Heart right ventricle (tissue), 16 donors: ENCODE results near the gene MAST2. TPM values are rescaled to one million over a fixed set of nuclear protein-coding genes. Genes with fewer than 3 reads are reported as not detected.

ENCODE experiments used
- ATAC-seq, 8 donors: fragments of 200-7000 bp; cut with Tn5 transposase; one replicate each; pipeline ENCODE4 v1.9.1; 2020; ENCODE audit warnings: mild to moderate bottlenecking in 8 of 8, moderate library complexity in 8 of 8, moderate number of reproducible peaks in 1 of 8
- DNase-seq, 2 donors: peaks; one replicate each; pipeline ENCODE4 v3.0.0-alpha.2; 2020
- H3K27ac ChIP-seq, 10 donors: fragments of 200-600 bp; sonication (generic) in 2 of 10; one replicate each; pipeline versions ENCODE4 v1.5.0 to v1.8.0; 2020 to 2022; ENCODE audit warnings: mild to moderate bottlenecking in 3 of 10
- H3K27me3 ChIP-seq, 7 donors: fragments of 200-600 bp; one replicate each; pipeline ENCODE4 v1.8.0; 2021 to 2022; ENCODE audit warnings: mild to moderate bottlenecking in 2 of 7
- H3K36me3 ChIP-seq, 9 donors: fragments of 200-600 bp; sonication (generic) in 1 of 9; one replicate each; pipeline versions ENCODE4 v1.5.0 to v1.8.0; 2020 to 2022; ENCODE audit warnings: mild to moderate bottlenecking in 2 of 9
- H3K4me1 ChIP-seq, 9 donors: fragments of 200-600 bp; sonication (generic) in 1 of 9; one replicate each; pipeline versions ENCODE4 v1.5.0 to v1.8.0; 2020 to 2022; ENCODE audit warnings: mild to moderate bottlenecking in 4 of 9
- H3K4me3 ChIP-seq, 10 donors: fragments of 200-600 bp; sonication (generic) in 2 of 10; one replicate each; pipeline versions ENCODE4 v1.5.0 to v1.8.0; 2020 to 2022; ENCODE audit warnings: mild to moderate bottlenecking in 7 of 10, moderate library complexity in 2 of 10
- H3K9me3 ChIP-seq, 11 donors: fragments of 200-600 bp in 10 of 11; sonication (generic) in 2 of 11; one replicate each; pipeline versions ENCODE4 v1.5.0 to v1.8.0; 2013 to 2022; ENCODE audit warnings: mild to moderate bottlenecking in 2 of 11, control low read depth in 1 of 11, moderate library complexity in 1 of 11
- CTCF ChIP-seq, 9 donors: fragments of 200-600 bp; sonication (generic) in 2 of 9; IDR thresholded peaks; one replicate each; pipeline versions ENCODE4 v1.5.0 to v1.8.0; 2021 to 2022; ENCODE audit warnings: antibody characterized with exemption in 9 of 9, mild to moderate bottlenecking in 5 of 9, moderate library complexity in 1 of 9
- WGBS, 2 donors: extraction: QIAGEN DNeasy Blood & Tissue Kit; methylation state at CpG; one replicate each; pipeline ENCODE4 v1.1.7; 2013; ENCODE audit warnings: inconsistent platforms in 1 of 2; 5-methylcytosine and 5-hydroxymethylcytosine counted together
- intact Hi-C, 10 donors: fragments of 100-400 bp; cut with DNase I; formaldehyde crosslinking; loops; one replicate each; pipeline versions ENCODE4 v1.11.1 to v1.14.2; 2022
- polyA plus RNA-seq, 2 donors: library from polyadenylated mRNA; stranded (reverse); fragments of 200-250 nt; gene quantifications; one replicate each; pipeline ENCODE4 v1.2.3, GENCODE V29; 2013
- total RNA-seq, 10 donors: library from RNA; stranded (reverse); fragmentation: NEBNext Ultra II Directional in 3 of 10; extraction: Animal tissue kit (Norgen Biotek cat#: 25700) in 3 of 10; gene quantifications; one replicate each; pipeline versions ENCODE4 v1.2.1 to v1.2.4, GENCODE V29; 2021 to 2023
- donor health status: Arrhythmogenic right ventricular cardiomyopathy.
- donor health status: ischemic (EF 13 %, LVEDD 7.1; RV severe dilation, severe dysfunction).
- donor health status: healthy with polysubstance abuse.
- donor health status: DM: no; HTN: yes; CAD: no.
- donor health status: DM: no; HTN: no; CAD: no.
- donor health status: ischemic (EF 25% LVEDD 6.9; RV normal size, moderate dysfunction).
- donor health status: ischemic (EF 25% LVEDD 5.7; RV mildly dilated, moderate dysfunction).
- donor health status: healthy.
- donor health status: DM: yes; HTN: yes; CAD: no.
- donor health status: Ischemic cardiomyopathy.
- donor health status: ischemic (EF 35%, LVEDD 5.7; RV mildly dilated, moderate dysfunction).
- donor health status: nonischemic (EF 11% LVEDD 7.7; RV severe dilation, severe dysfunction).
- donor health status: DM: yes; HTN: yes; CAD: no.
- donor health status: PGD.
- donor health status: ischemic (EF 29% LVEDD 5.4; RV normal size, mild dysfunction).
- donor health status: nonischemic (EF 23%, LVEDD 6.1; RV moderate dilation, normal function).

MAST2 gene
- total and polyA plus RNA-seq, 12 donors: 66.4 to 129 (median 83.2) TPM

DNA sequence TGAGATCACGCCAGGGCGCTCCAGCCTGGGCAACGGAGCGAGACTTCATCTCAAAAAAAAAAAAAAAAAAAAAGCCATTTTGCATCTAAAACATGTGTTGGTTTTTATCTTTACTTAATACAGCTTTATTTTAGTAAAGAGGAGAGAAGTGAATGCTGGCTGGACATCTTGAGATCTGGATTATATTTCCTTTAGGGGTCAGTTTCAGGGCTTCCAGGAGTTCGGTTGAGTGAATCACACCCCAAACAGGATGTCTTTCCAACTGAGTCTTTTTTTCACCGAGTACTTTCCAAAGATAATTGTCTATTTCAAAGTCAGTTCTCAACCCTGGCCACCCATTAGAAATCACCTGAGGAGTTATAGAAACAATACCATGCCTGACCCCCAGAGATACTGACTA, 36.4 kb upstream of the MAST2 start:
- 62 to 74% methylated on average over 6 of the region's 6 CpGs for WGBS, 2 donors
- Histone ChIP-seq H3K27me3 (no peaks in the 10 kb centered on the region), H3K9me3 (no peaks in the 10 kb centered on the region), H3K36me3 (no peaks in the 10 kb centered on the region), H3K27ac (no peak overlapping the region), H3K4me3 (no peak overlapping the region), H3K4me1 (no peaks in the 10 kb centered on the region)
- TF ChIP-seq CTCF (IDR thresholded peaks at IDR 0.05): no peak
- intact Hi-C loops: no loop called here
- DNase-seq (no peak), ATAC-seq (no peak)

DNA sequence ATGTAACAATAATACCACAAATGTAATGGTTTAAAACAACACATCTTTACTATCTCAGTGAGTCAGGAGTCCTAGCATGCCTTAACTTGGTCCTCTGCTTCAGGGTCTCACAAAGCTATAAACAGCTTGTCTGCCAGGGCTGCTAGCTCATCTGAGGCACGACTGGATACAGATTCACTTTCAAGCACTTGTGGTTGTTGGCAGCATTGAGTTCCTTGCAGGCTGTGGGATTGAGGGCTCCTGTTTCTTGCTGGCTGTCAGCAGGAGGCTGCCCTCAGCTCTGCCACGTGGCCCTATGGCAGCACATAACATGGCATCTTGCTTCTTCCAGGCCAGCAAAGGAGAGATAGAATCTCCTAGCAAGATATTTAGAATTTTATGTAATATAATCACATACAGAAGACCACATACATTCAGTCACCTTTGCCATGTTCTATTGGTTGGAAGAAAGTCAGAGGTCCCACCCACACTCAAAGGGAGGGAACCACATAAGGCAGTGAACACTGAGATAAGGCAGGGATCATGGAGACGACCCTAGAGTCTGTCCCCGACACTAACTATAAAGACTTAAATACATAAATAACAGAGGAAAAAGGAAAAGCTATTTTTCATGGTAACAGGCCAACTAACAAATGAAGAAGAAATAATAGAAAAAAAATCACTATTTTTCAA, 34.0 kb upstream of the MAST2 start:
- DNase-seq (no peak), ATAC-seq (no peak)
- no peaks in the 10 kb centered on the region for H3K4me1 ChIP-seq
- 44 to 50% methylated on average over 4 of the region's 4 CpGs for WGBS, 2 donors
- intact Hi-C loops: no loop called here
- no peaks in the 10 kb centered on the region for H3K36me3 ChIP-seq
- no peaks in the 10 kb centered on the region for H3K9me3 ChIP-seq
- H3K27ac ChIP-seq: no peak overlapping the region
- no peak overlapping the region for H3K4me3 ChIP-seq
- TF ChIP-seq CTCF (IDR thresholded peaks at IDR 0.05): no peak
- H3K27me3 ChIP-seq: no peaks in the 10 kb centered on the region

DNA sequence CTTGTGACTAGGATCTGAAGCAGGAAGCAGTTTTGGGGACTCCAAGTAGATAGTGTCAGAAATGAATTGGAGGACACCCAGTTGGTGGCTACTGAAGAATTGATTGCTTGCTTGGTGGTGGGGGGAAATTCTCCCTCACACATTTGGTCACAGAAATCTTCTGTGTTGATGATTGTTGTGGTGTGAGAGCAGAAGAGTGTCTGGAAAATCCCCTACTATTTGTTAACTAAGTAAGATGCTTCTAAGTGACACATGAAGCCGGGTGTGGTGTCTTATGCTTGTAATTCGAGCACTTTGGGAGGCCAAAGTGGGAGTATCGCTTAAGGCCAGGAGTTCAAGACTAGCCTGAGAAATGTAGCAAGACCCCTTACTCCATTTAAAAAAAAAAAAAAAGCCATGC, 30.4 kb upstream of the MAST2 start:
- Histone ChIP-seq H3K36me3 (no peaks in the 10 kb centered on the region), H3K4me3 (no peak overlapping the region), H3K9me3 (no peaks in the 10 kb centered on the region), H3K4me1 (no peaks in the 10 kb centered on the region), H3K27ac (no peak overlapping the region), H3K27me3 (no peaks in the 10 kb centered on the region)
- intact Hi-C loops: no loop called here
- TF ChIP-seq CTCF (IDR thresholded peaks at IDR 0.05): no peak
- DNase-seq (no peak), ATAC-seq (no peak)
- 84 to 87% methylated on average over 3 of the region's 3 CpGs for WGBS, 2 donors

DNA sequence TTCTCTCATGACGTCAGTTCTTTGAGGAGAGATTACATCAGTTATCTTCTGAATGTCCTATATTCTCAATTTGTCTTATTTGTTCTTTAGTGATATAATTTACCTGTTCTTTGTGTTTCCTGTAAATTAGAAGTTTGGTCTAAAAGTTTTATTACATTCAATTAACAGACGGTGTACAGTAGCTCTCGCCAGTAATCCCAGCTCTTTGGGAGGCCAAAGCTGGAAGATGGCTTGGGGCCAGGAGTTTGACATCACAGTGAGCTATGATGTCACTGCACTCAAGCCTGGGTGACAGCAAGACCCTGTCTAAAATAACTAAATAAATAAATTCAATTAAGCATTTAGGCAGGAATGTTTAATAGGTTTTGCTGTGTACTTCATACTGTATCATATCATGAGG, 27.6 kb upstream of the MAST2 start:
- Histone ChIP-seq H3K36me3 (no peaks in the 10 kb centered on the region), H3K9me3 (no peaks in the 10 kb centered on the region), H3K4me1 (no peaks in the 10 kb centered on the region), H3K27ac (no peak overlapping the region), H3K4me3 (no peak overlapping the region), H3K27me3 (peaks cover 0 to under 1% (median 0%) of the 10 kb centered on the region in 7 donors)
- ATAC-seq: no peak
- TF ChIP-seq CTCF (IDR thresholded peaks at IDR 0.05): no peak
- 85 to 90% methylated on average over 3 of the region's 3 CpGs for WGBS, 2 donors
- no peak for DNase-seq
- intact Hi-C loops: no loop called here
